Glutamatergic neuron (in vitro differentiated cells): ENCODE data around the gene RASSF5. TPM values are rescaled to one million over a fixed set of nuclear protein-coding genes. Genes with fewer than 3 reads are reported as not detected.

Source experiments
- DNase-seq: peaks from one replicate; pipeline ENCODE4 v3.0.0; 2022
- H3K27ac Mint-ChIP-seq: one replicate; pipeline ENCODE4 v1.8.0; 2020; ENCODE audit warnings: mild to moderate bottlenecking, mixed read lengths, inconsistent platforms; ENCODE audit not compliant: unreplicated experiment
- H3K27me3 Mint-ChIP-seq: one replicate; pipeline ENCODE4 v1.8.0; 2020; ENCODE audit warnings: mild to moderate bottlenecking, moderate library complexity, mixed read lengths, inconsistent platforms; ENCODE audit not compliant: unreplicated experiment
- H3K36me3 Mint-ChIP-seq: one replicate; pipeline ENCODE4 v1.8.0; 2020; ENCODE audit warnings: mild to moderate bottlenecking, mixed read lengths, inconsistent platforms; ENCODE audit not compliant: unreplicated experiment
- H3K4me1 Mint-ChIP-seq: one replicate; pipeline ENCODE4 v1.8.0; 2020; ENCODE audit warnings: mild to moderate bottlenecking, low read depth, mixed read lengths, inconsistent platforms; ENCODE audit not compliant: unreplicated experiment
- H3K4me3 Mint-ChIP-seq: one replicate; pipeline ENCODE4 v1.8.0; 2020; ENCODE audit warnings: mild to moderate bottlenecking, mixed read lengths, inconsistent platforms; ENCODE audit not compliant: unreplicated experiment
- H3K9me3 Mint-ChIP-seq: one replicate; pipeline ENCODE4 v1.8.0; 2020; ENCODE audit warnings: mild to moderate bottlenecking, moderate library complexity, mixed read lengths, inconsistent platforms; ENCODE audit not compliant: unreplicated experiment
- CTCF ChIP-seq: fragments of 200-600 bp; sonication (generic); IDR thresholded peaks from one replicate; pipeline ENCODE4 v1.5.0; 2021; ENCODE audit not compliant: partially characterized antibody, unreplicated experiment
- total RNA-seq: library from RNA; stranded (reverse); fragmentation: NEBNext Ultra II Directional; extraction: Animal tissue kit (Norgen Biotek cat#: 25700); gene quantifications from one replicate; pipeline ENCODE4 v1.2.1, GENCODE V29; 2021; ENCODE audit not compliant: unreplicated experiment

RASSF5 gene
- total RNA-seq, 1 donor from 2014 or later: 2.7 TPM

- no peak for DNase-seq
- H3K4me3 Mint-ChIP-seq: no peak overlapping the region
- H3K27me3 Mint-ChIP-seq: peaks cover 2% of the 10 kb centered on the region
- H3K27ac Mint-ChIP-seq: no peak overlapping the region
- peaks cover 5% of the 10 kb centered on the region for H3K36me3 Mint-ChIP-seq
- no peaks in the 10 kb centered on the region for H3K9me3 Mint-ChIP-seq
- TF ChIP-seq CTCF: no peak
- H3K4me1 Mint-ChIP-seq: no peaks in the 10 kb centered on the region
These were observed 88.4 kb downstream of the RASSF5 start for GRCh38 chr1:206595581-206596318.

DNA sequence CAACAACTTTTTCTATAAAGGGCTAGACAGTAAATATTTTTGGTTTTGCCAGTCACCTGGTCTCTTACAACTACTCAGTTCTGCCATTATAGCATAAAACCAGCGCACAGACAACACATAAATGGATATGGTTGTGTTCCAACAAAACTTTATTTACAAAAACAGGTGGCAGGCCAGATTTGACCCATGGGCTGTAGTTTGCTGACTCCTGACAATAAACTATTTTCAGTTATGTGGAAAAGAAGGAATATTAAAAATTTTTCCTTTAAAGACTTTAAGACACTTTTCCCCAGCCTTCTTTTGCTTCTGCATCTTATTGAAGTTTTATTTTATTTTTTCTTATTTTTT lies 89.0 kb downstream of the RASSF5 start:
- Mint-ChIP-seq H3K4me3 (no peak overlapping the region), H3K9me3 (no peaks in the 10 kb centered on the region), H3K4me1 (no peaks in the 10 kb centered on the region), H3K27me3 (peaks cover 2% of the 10 kb centered on the region), H3K36me3 (peaks cover 5% of the 10 kb centered on the region), H3K27ac (no peak overlapping the region)
- no peak for DNase-seq
- TF ChIP-seq CTCF: no peak

- Mint-ChIP-seq H3K4me1 (no peaks in the 10 kb centered on the region), H3K27me3 (peaks cover 2% of the 10 kb centered on the region), H3K4me3 (no peak overlapping the region), H3K9me3 (no peaks in the 10 kb centered on the region), H3K36me3 (peaks cover 5% of the 10 kb centered on the region), H3K27ac (no peak overlapping the region)
- no peak for TF ChIP-seq CTCF
- no peak for DNase-seq
These were observed 93.2 kb downstream of the RASSF5 start for GRCh38 chr1:206600527-206600926.

GRCh38 chr1:206604861-206605260 lies 97.5 kb downstream of the RASSF5 start:
- no peaks in the 10 kb centered on the region for H3K36me3 Mint-ChIP-seq
- no peak for TF ChIP-seq CTCF
- H3K27ac Mint-ChIP-seq: no peak overlapping the region
- no peak overlapping the region for H3K4me3 Mint-ChIP-seq
- H3K9me3 Mint-ChIP-seq: no peaks in the 10 kb centered on the region
- H3K27me3 Mint-ChIP-seq: no peaks in the 10 kb centered on the region
- no peaks in the 10 kb centered on the region for H3K4me1 Mint-ChIP-seq
- no peak for DNase-seq

GRCh38 chr1:206606867-206607266 lies 99.5 kb downstream of the RASSF5 start:
- Mint-ChIP-seq H3K27me3 (no peaks in the 10 kb centered on the region), H3K36me3 (no peaks in the 10 kb centered on the region), H3K27ac (no peak overlapping the region), H3K9me3 (no peaks in the 10 kb centered on the region), H3K4me3 (no peak overlapping the region), H3K4me1 (peaks cover 5% of the 10 kb centered on the region)
- peak; percentile 44 for TF ChIP-seq CTCF
- DNase-seq: no peak
